HG02763 (cell line): ENCODE results near the gene MPV17L2.
A peak's percentile ranks its signal among the peaks of the same experiment; 100 is the strongest.

ENCODE experiments used
- ATAC-seq: cut with Tn5 transposase; IDR thresholded peaks from one replicate; pipeline ENCODE4 v1.9.1; 2021; ENCODE audit warnings: mild to moderate bottlenecking, moderate library complexity; ENCODE audit not compliant: unreplicated experiment

The MPV17L2 gene

GRCh38 chr19:18211683-18212082 lies 18.7 kb downstream of the MPV17L2 start:
- no peak for ATAC-seq

- ATAC-seq: no peak
Observed at GRCh38 chr19:18214779-18215433, 21.9 kb downstream of the MPV17L2 start.

GRCh38 chr19:18216789-18217188 lies 23.8 kb downstream of the MPV17L2 start:
- no peak for ATAC-seq

GRCh38 chr19:18218159-18218558 lies 25.1 kb downstream of the MPV17L2 start:
- no peak for ATAC-seq

GRCh38 chr19:18218600-18218999 lies 25.6 kb downstream of the MPV17L2 start:
- ATAC-seq: no peak

GRCh38 chr19:18219911-18220631 lies 27.1 kb downstream of the MPV17L2 start:
- no peak for ATAC-seq

DNA sequence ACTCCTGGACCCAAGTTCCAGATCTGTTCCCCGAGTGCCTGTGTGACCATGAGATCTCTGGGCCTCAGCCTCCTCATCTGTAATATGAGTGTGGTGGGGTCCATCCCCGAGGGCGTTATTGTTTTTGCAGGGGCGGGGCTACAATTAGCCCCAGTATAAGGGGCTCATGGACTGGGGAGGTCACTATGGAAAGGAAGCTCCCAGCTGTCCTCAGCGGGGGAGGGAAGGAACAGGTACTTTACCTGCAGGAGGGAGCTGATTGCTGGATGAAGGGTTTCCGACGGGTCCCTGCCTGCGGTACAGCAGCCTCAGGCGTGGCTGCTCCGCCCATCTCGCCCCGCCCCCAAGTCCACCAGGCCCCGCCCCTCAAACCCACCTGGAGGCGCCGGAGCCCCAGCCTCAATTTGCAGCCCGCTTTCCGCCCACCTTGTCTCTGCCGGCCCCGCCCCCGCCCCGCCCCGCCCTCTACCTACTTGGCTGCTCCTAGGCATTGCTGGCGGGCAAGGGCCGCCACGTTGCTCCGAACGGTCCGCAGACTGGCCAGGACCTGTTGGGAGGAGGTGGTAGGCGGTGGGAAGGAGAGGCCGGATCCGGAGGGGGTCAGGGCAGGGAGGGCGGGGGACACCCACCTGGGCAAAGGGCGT lies 27.7 kb downstream of the MPV17L2 start:
- no peak for ATAC-seq

GRCh38 chr19:18221815-18222725 lies 29.1 kb downstream of the MPV17L2 start:
- no peak for ATAC-seq

- ATAC-seq: no peak
Observed at GRCh38 chr19:18223860-18224524, 31.0 kb downstream of the MPV17L2 start.

DNA sequence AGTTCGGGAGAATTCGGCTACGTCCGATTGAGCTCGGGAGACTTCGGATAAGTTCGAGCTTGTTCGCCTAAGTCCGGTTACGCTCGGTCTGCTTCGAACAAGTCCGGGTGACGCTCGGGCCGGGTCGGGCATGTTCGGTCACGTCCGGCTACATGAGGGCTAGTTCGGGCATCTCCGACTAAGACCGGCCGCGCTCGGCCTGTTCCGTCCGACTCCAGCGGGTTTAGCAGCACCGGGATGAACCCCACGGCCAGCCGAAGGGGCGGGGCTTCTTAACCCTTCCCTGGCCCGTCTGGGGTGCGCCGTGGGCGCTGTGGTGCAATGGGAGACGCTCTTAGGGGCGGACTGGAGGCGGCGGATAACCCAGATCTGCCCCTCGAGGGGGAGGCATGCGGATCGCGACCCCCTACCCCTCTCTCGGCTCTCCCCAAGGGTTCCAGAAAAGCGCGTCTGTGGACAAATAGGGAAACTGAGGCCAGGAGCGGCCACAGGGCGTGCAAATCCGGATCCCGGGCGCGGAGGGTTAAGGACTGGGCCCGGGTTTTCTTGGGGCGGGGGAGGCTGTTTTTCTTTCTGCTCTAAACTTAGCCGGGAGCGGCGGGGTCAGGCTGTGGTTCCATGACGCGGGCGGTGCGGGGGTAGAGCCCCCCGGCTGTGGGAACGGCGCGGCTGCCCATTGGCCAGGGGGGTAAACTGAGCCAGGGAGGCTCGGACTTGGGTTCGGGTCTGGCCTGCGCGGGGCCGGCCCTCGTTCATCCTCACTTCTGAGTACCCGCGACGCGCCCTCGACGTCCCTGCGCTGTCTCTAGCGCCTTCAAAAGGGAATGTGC lies 31.7 kb downstream of the MPV17L2 start:
- ATAC-seq: peak; percentile 82

- ATAC-seq: no peak
Observed at GRCh38 chr19:18225355-18225701, 32.3 kb downstream of the MPV17L2 start.

DNA sequence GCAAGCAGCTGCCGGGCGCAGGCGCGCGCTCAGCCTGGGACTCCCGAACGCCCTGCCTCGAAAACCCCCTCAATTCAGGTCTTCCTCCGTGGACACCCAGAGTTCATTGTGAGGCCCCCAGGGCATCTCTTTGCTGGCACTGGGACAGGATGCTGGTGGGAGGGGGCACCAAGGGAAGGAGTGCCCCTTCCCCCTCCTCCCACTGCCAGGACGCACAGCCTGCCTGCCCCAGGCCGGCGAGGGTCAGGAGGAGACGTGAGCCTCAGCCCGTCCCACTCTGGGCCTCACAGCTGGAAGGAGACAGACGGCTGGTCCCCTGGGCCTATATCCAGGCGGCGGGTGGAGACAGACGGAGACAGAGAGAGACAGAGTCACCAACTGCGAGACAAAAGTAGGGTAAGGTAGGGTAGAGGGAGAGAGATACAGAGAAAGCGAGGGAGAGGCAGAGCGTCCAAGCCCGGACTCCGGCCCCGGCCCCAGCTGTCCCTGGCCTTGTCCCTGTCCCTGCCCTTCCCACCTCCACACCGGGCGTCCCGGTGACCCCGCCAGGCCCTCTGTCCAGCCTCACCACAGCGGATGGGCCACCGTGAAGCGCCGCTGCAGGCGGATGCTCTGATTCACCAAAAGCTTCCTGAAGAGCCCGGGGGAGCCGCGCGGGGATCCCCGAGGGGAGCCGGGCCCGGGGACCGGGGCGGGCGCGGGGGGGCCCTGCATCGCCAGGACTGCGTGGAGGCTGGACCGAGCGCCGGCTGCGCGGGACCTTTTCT lies 32.9 kb downstream of the MPV17L2 start, which contains the start of gene PDE4C:
Gene PDE4C (minus strand): TSS at position 737 of the 767 bp plus-strand sequence. CDS start 23 bp downstream, at position 714.
- no peak for ATAC-seq

DNA sequence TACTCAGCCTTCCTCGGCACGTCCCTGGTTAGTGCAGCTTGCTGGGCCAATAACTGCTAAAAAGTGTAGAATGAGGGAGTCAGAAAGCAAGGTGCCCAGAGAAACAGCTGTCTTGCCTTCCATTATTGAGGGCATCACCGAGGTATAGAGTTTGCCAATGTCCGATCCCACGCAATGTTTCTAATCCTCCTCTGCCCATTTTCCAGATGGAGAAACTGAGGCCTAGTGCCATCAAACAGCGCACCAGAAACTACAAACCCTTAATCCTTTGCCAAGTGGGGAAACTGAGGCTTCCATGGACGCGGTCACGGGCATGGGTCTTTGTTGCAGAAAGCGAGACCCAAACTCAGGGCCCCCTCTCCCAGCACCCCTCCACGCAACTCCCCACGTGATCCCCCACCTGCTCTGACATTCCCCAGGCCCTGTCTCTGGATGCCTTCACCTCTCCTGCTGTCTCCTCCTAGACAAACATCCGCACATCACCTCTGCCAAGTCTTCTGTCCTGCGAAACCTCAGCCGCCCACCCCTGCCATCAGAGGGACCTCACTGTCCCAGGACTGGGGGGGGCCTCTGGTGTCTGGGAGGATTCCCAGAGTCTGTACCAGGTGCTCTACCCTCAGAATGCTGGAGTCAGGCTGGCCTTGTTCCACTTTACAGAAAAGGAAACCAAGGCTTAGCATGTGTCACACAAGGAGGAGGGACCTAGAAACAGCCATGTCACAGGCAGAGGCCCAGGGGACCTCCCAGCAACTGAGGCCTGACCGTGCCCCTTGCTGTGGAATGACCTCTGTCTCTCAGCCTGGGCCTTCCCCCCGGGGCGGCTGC lies 34.1 kb downstream of the MPV17L2 start:
- no peak for ATAC-seq

GRCh38 chr19:18227781-18228271 lies 34.8 kb downstream of the MPV17L2 start:
- no peak for ATAC-seq

DNA sequence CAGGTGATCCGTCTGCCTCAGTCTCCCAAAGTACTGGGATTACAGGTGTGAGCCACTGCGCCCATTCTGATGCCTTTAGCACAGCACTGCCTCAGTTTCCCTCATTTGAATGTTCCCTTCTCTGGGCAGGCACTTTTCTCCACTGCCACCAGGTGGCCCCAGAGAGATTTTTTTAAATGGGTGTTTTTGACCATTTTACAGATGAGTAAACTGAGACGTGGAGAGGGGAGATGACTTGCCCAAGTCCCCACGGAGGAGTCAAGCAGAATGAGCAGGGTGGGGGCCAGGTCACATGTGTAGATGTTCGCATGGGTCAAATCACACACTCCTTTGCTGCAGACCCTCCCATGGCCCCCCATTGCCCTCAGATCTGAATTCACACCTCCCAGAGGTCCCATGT lies 36.5 kb downstream of the MPV17L2 start:
- ATAC-seq: no peak

GRCh38 chr19:18229915-18230314 lies 36.9 kb downstream of the MPV17L2 start:
- no peak for ATAC-seq

GRCh38 chr19:18230941-18231734 lies 38.1 kb downstream of the MPV17L2 start:
- ATAC-seq: no peak
